HCT116 (cell line): Measurements from ENCODE around the gene SEPTIN2. TPM values are rescaled to one million over a fixed set of nuclear protein-coding genes. Genes with fewer than 3 reads are reported as not detected.

ENCODE experiments used
- ATAC-seq: fragments of 200-7000 bp; cut with Tn5 transposase; 2 replicates; pipeline ENCODE4 v1.9.1; 2020; ENCODE audit warnings: mild to moderate bottlenecking, moderate library complexity
- BruUV-seq: library from RNA; stranded (reverse); fragments of 400-500 nt; replicated peaks from 2 replicates; lab custom pipeline; 2021; lab: Mats Ljungman, UMichigan
- CTCF ChIA-PET: fragments of 300-600 bp; sonication (Branson Sonifier 250); formaldehyde crosslinking; loops from one replicate; lab custom pipeline; 2021; ENCODE audit warnings: antibody characterized with exemption; lab: Charles Lee
- POLR2A ChIA-PET: fragments of 300-600, 350-600 bp; sonication (Branson Sonifier 250); formaldehyde crosslinking; loops from one replicate; lab custom pipeline; 2021; ENCODE audit warnings: antibody characterized with exemption; lab: Charles Lee
- RAD21 ChIA-PET, 2 experiments: fragments of 300-600 bp; sonication (Branson Sonifier 250); formaldehyde crosslinking; loops; one replicate each; lab custom pipeline; 2023; ENCODE audit warnings: low total read pairs in 2 of 2; ENCODE audit not compliant: uncharacterized antibody in 2 of 2, unreplicated experiment in 2 of 2, low non-redundant PET in 1 of 2; lab: Charles Lee
- DNase-seq: peaks from one replicate; pipeline ENCODE4 v3.0.0-alpha.2; 2010; ENCODE audit warnings: low read depth, low spot score
- H2AFZ ChIP-seq: fragments of 200-600 bp; shearing (Covaris generic), sonication (generic); 2 replicates; pipeline ENCODE4 v1.6.1; 2017; ENCODE audit warnings: low read depth, mixed run types, mixed read lengths, antibody characterized with exemption, low read length; ENCODE audit not compliant: poor library complexity, severe bottlenecking
- H3K27ac ChIP-seq: 2 replicates; pipeline ENCODE4 v1.5.1; 2012; ENCODE audit warnings: low read depth, low read length
- H3K27me3 ChIP-seq: fragments of 200-600 bp; sonication (generic); 2 replicates; pipeline ENCODE4 v1.6.1; 2016; ENCODE audit warnings: mixed run types, low read length, mixed read lengths; ENCODE audit not compliant: insufficient read depth
- H3K36me3 ChIP-seq, 2 experiments: fragments of 200-500 bp in 1 of 2; fragments of 200-600 bp in 1 of 2; sonication (Bioruptor generic) in 1 of 2; sonication (generic) in 1 of 2; 2 replicates each; pipeline versions ENCODE4 v1.5.1 to v1.6.1; 2014 to 2016; ENCODE audit warnings: low read length in 2 of 2, inconsistent platforms in 1 of 2, mixed read lengths in 1 of 2, mixed run types in 1 of 2; ENCODE audit not compliant: insufficient read depth in 2 of 2, control insufficient read depth in 1 of 2
- H3K4me1 ChIP-seq, 2 experiments: fragments of 200-600 bp in 1 of 2; sonication (generic) in 1 of 2; 2 replicates each; pipeline versions ENCODE4 v1.5.1 to v1.6.1; 2012 to 2017; ENCODE audit warnings: low read length in 2 of 2, inconsistent platforms in 1 of 2, mild to moderate bottlenecking in 1 of 2, mixed read lengths in 1 of 2, mixed run types in 1 of 2, moderate library complexity in 1 of 2; ENCODE audit not compliant: insufficient read depth in 2 of 2, control insufficient read depth in 1 of 2
- H3K4me2 ChIP-seq: fragments of 200-600 bp; sonication (generic); 2 replicates; pipeline ENCODE4 v1.6.1; 2017; ENCODE audit warnings: mixed run types, low read length, mixed read lengths
- H3K4me3 ChIP-seq, 2 experiments: fragments of 200-600 bp in 1 of 2; sonication (generic) in 1 of 2; replicated peaks in 1 of 2; 2 replicates each; pipeline ENCODE4 v1.5.1; 2011 to 2016; ENCODE audit warnings: low read length in 2 of 2, control low read depth in 1 of 2, low read depth in 1 of 2, mild to moderate bottlenecking in 1 of 2, mixed read lengths in 1 of 2, mixed run types in 1 of 2
- H3K79me2 ChIP-seq: fragments of 200-600 bp; sonication (generic); 2 replicates; pipeline ENCODE4 v1.6.1; 2017; ENCODE audit warnings: mild to moderate bottlenecking, mixed run types, low read length, moderate library complexity, mixed read lengths; ENCODE audit not compliant: insufficient read depth
- H3K9ac ChIP-seq: fragments of 200-600 bp; sonication (generic); 2 replicates; pipeline ENCODE4 v1.6.1; 2016; ENCODE audit warnings: low read length, mixed read lengths
- H3K9me2 ChIP-seq: fragments of 200-600 bp; sonication (generic), shearing (Covaris generic); 2 replicates; pipeline ENCODE4 v1.6.1; 2017; ENCODE audit warnings: mixed run types, mild to moderate bottlenecking, moderate library complexity; ENCODE audit not compliant: insufficient read depth
- H3K9me3 ChIP-seq, 2 experiments: fragments of 200-500 bp in 1 of 2; fragments of 200-600 bp in 1 of 2; sonication (Bioruptor generic) in 1 of 2; sonication (generic) in 1 of 2; 2 replicates each; pipeline ENCODE4 v1.6.1; 2014 to 2017; ENCODE audit warnings: low read length in 2 of 2, mixed read lengths in 2 of 2, inconsistent platforms in 1 of 2, low read depth in 1 of 2, mild to moderate bottlenecking in 1 of 2, mixed run types in 1 of 2, moderate library complexity in 1 of 2; ENCODE audit not compliant: control insufficient read depth in 1 of 2, insufficient read depth in 1 of 2
- H4K20me1 ChIP-seq: fragments of 200-600 bp; sonication (generic), shearing (Covaris generic); 2 replicates; pipeline ENCODE4 v1.6.1; 2017; ENCODE audit warnings: mixed run types, mild to moderate bottlenecking, moderate library complexity; ENCODE audit not compliant: insufficient read depth
- ATF3 ChIP-seq: IDR thresholded peaks from 2 replicates; pipeline ENCODE4 v1.6.1; 2012
- EGR1 ChIP-seq: IDR thresholded peaks from 2 replicates; pipeline ENCODE4 v1.6.1; 2012; ENCODE audit warnings: low read depth
- ELF1 ChIP-seq: IDR thresholded peaks from 2 replicates; pipeline ENCODE4 v1.6.1; 2012; ENCODE audit warnings: low read depth, borderline replicate concordance
- EZH2phosphoT487 ChIP-seq: fragments of 200-600 bp; IDR thresholded peaks from 2 replicates; pipeline ENCODE4 v1.6.1; 2018; ENCODE audit warnings: antibody characterized with exemption, borderline replicate concordance
- JUND ChIP-seq: IDR thresholded peaks from 2 replicates; pipeline ENCODE4 v1.6.1; 2012
- REST ChIP-seq: IDR thresholded peaks from 2 replicates; pipeline ENCODE4 v1.6.1; 2012; ENCODE audit warnings: low read depth
- SIN3A ChIP-seq: IDR thresholded peaks from 2 replicates; pipeline ENCODE4 v1.6.1; 2012; ENCODE audit warnings: low read depth
- SP1 ChIP-seq: IDR thresholded peaks from 2 replicates; pipeline ENCODE4 v1.6.1; 2012; ENCODE audit warnings: low read depth
- TCF7L2 ChIP-seq: IDR thresholded peaks from 2 replicates; pipeline ENCODE4 v1.7.0; 2011; ENCODE audit warnings: borderline replicate concordance, inconsistent platforms; ENCODE audit not compliant: insufficient read depth, insufficient read length; ENCODE audit errors: extremely low read depth
- intact Hi-C: fragments of 100-400 bp; cut with micrococcal nuclease; formaldehyde crosslinking; loops from 2 replicates; pipeline ENCODE4 v1.10.0; 2022
- total RNA-seq: library from RNA; stranded (reverse); gene quantifications from one replicate; pipeline ENCODE4 v1.2.1, GENCODE V29; 2021; ENCODE audit not compliant: unreplicated experiment

SEPTIN2 gene
- total RNA-seq, 1 experiment from 2014 or later = 317 TPM

DNA sequence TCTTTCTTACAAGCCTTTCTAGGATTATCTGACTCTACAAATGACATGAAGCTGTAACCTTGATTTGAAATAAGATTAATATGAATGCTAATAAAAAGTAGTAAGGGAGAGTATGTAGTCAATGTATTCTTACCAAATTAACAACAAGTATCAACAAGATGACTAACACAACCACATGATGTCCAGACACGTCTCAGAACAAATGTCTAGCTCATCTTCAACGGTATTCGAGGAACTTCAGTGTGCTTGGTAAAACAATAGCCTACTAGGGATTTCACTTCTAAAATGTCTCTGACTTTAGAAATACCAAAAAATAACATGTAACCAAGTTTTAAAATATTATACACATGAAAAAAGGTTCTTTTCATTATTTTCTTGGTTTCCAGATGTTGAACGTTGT, 3.6 kb upstream of the SEPTIN2 start:
- ChIA-PET RAD21 (no interaction called here), CTCF (no interaction called here), POLR2A (no interaction called here)
- H2AFZ ChIP-seq = no peak overlapping the region
- no TSS peak for BruUV-seq
- DNase-seq = no peak
- intact Hi-C loops = no loop called here
- ATAC-seq = no peak
- H3K4me1 ChIP-seq = peaks cover 6 to 20% of the 10 kb centered on the region in 2 experiments; a peak in 3 of 4 replicates
- H3K9me2 ChIP-seq = no peaks in the 10 kb centered on the region
- TF ChIP-seq ELF1 (no peak), REST (no peak), JUND (no peak), ATF3 (no peak)
- H3K9me3 ChIP-seq = no peaks in the 10 kb centered on the region
- H3K27me3 ChIP-seq = no peaks in the 10 kb centered on the region
- no peak overlapping the region for H3K4me3 ChIP-seq
- peaks cover 91% of the 10 kb centered on the region for H3K79me2 ChIP-seq
- no peak overlapping the region for H3K9ac ChIP-seq
- H3K27ac ChIP-seq = no peak overlapping the region
- peaks cover 21% of the 10 kb centered on the region; the same call in 1 of the 2 replicates for H4K20me1 ChIP-seq
- H3K36me3 ChIP-seq = no peaks in the 10 kb centered on the region
- no peak overlapping the region for H3K4me2 ChIP-seq

DNA sequence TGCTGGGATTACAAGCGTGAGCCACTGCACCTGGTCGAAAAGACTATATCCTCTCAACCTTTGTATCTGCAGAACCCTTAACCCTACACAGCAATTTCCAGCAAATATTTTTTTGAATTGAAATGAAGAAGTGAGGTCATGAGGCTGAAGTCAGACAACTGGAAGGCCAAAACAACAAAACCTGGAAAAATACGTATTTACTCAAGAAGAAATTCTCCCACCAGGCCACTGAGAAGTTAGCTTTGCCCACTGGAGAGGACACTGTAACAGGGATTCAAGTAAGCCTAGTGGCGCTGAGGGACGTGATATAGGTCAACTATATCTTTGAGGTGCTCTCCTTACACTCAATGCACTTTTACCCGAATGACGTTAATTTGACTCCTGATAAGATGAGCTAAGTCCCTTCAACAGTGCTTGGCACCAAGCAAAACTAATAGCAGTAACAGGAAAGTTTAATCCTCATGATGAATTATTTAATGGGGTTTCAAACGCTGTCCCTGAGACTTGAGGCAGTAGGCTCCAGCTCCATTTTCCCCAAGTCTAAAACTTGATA, 2.1 kb upstream of the SEPTIN2 start:
- POLR2A ChIA-PET = interaction anchor here (1.4 kb wide), 1 partner anchor 21 kb away, joined by 5 read pairs; no protein-coding TSS in a partner anchor
- peak overlapping the region; percentile 79 for H3K4me2 ChIP-seq
- no peaks in the 10 kb centered on the region; a peak in 1 of 4 replicates for H3K36me3 ChIP-seq
- H3K9me3 ChIP-seq = no peaks in the 10 kb centered on the region
- H3K27me3 ChIP-seq = no peaks in the 10 kb centered on the region
- RAD21 ChIA-PET = no interaction called here
- peaks cover 91% of the 10 kb centered on the region for H3K79me2 ChIP-seq
- H3K27ac ChIP-seq = no peak overlapping the region
- H3K9me2 ChIP-seq = no peaks in the 10 kb centered on the region
- H3K4me3 ChIP-seq = peak overlapping the region; percentile 94 to 98
- peaks cover 15 to 33% of the 10 kb centered on the region in 2 experiments; a peak in 3 of 4 replicates for H3K4me1 ChIP-seq
- no TSS peak for BruUV-seq
- H2AFZ ChIP-seq = no peak overlapping the region
- CTCF ChIA-PET = no interaction called here
- ATAC-seq (no peak), DNase-seq (no peak)
- intact Hi-C loops = loop anchor here (2.0 kb wide), 1 partner anchor 41 kb away; no protein-coding TSS in a partner anchor
- TF ChIP-seq TCF7L2 (no peak), SP1 (no peak), SIN3A (no peak), EGR1 (no peak), REST (no peak), EZH2phosphoT487 (no peak), ATF3 (no peak)
- peaks cover 9% of the 10 kb centered on the region; the same call in 1 of the 2 replicates for H4K20me1 ChIP-seq
- peak overlapping the region; percentile 80 for H3K9ac ChIP-seq
